Activated CD4-positive, CD25-positive, alpha-beta regulatory T cell (primary cell): ENCODE measurements around the gene NR6A1.
"Not testable (repeated sequence)": the region's sequence is repeated elsewhere in the genome, so short reads cannot be mapped to it uniquely, and the experiment has no call there.

Source experiments
- DNase-seq, 4 experiments: peaks; one replicate each; lab custom pipeline; 2025; lab: John Stamatoyannopoulos, UW

NR6A1 gene

GRCh38 chr9:124759327-124759726, 11.8 kb downstream of the NR6A1 start:
- DNase-seq, result no peak

- no peak for DNase-seq
Observed at GRCh38 chr9:124758691-124759090, 12.4 kb downstream of the NR6A1 start.

- no peak for DNase-seq
Observed at GRCh38 chr9:124758061-124758460, 13.1 kb downstream of the NR6A1 start.

GRCh38 chr9:124757616-124758015, 13.5 kb downstream of the NR6A1 start:
- DNase-seq, result no peak

GRCh38 chr9:124756011-124756410, 15.1 kb downstream of the NR6A1 start:
- no peak for DNase-seq

- no peak for DNase-seq
Observed at GRCh38 chr9:124755061-124755460, 16.1 kb downstream of the NR6A1 start.

GRCh38 chr9:124754289-124754688, 16.8 kb downstream of the NR6A1 start:
- no peak for DNase-seq

- no peak for DNase-seq
Observed at GRCh38 chr9:124752967-124753366, 18.1 kb downstream of the NR6A1 start.

GRCh38 chr9:124749781-124750180, 21.3 kb downstream of the NR6A1 start:
- no peak for DNase-seq

GRCh38 chr9:124749284-124749683, 21.8 kb downstream of the NR6A1 start:
- DNase-seq, result no peak

GRCh38 chr9:124747065-124747464, 24.0 kb downstream of the NR6A1 start:
- no peak for DNase-seq

GRCh38 chr9:124743686-124744348, 27.3 kb downstream of the NR6A1 start:
- no peak for DNase-seq

GRCh38 chr9:124742940-124743339, 28.2 kb downstream of the NR6A1 start:
- DNase-seq, result no peak

- no peak for DNase-seq
Observed at GRCh38 chr9:124741662-124742061, 29.4 kb downstream of the NR6A1 start.

GRCh38 chr9:124741149-124741548, 30.0 kb downstream of the NR6A1 start:
- DNase-seq, result no peak

- no peak for DNase-seq
Observed at GRCh38 chr9:124739360-124739759, 31.8 kb downstream of the NR6A1 start.

- not testable (repeated sequence) for DNase-seq
Observed at GRCh38 chr9:124738075-124738474, 33.0 kb downstream of the NR6A1 start.

- no peak for DNase-seq
Observed at GRCh38 chr9:124735121-124735520, 36.0 kb downstream of the NR6A1 start.

GRCh38 chr9:124734741-124735083, 36.4 kb downstream of the NR6A1 start:
- DNase-seq, result not testable (repeated sequence)

GRCh38 chr9:124733964-124734740, 37.0 kb downstream of the NR6A1 start:
- DNase-seq, result no peak

GRCh38 chr9:124730772-124731171, 40.3 kb downstream of the NR6A1 start:
- DNase-seq, result no peak

GRCh38 chr9:124726886-124727285, 44.2 kb downstream of the NR6A1 start:
- DNase-seq, result no peak

GRCh38 chr9:124725068-124725452, 46.1 kb downstream of the NR6A1 start:
- no peak for DNase-seq
